Stimulated activated CD8-positive, alpha-beta memory T cell treated with anti-CD3 and anti-CD28 coated beads, Interleukin-2, amount 100 ng/mL, for 48 hours (primary cell): ENCODE data around the gene AKAP8L.

ENCODE experiments used
- DNase-seq, 2 donors: peaks; one replicate each; pipeline ENCODE4 v3.0.0-alpha.2; 2020; ENCODE audit warnings: low read depth in 2 of 2

AKAP8L gene

GRCh38 chr19:15448778-15449619, 30.2 kb upstream of the AKAP8L start:
- no peak for DNase-seq

- no peak for DNase-seq
Observed at GRCh38 chr19:15448044-15448777, 29.4 kb upstream of the AKAP8L start.

GRCh38 chr19:15447057-15447456, 28.3 kb upstream of the AKAP8L start:
- no peak for DNase-seq

GRCh38 chr19:15445807-15446376, 27.1 kb upstream of the AKAP8L start:
- DNase-seq: no peak

- no peak for DNase-seq
Observed at GRCh38 chr19:15445227-15445605, 26.4 kb upstream of the AKAP8L start.

- DNase-seq: no peak
Observed at GRCh38 chr19:15444505-15445226, 25.9 kb upstream of the AKAP8L start.

GRCh38 chr19:15443838-15444237, 25.1 kb upstream of the AKAP8L start:
- no peak for DNase-seq

GRCh38 chr19:15443325-15443724, 24.5 kb upstream of the AKAP8L start:
- DNase-seq: no peak

GRCh38 chr19:15442142-15442920, 23.5 kb upstream of the AKAP8L start:
- DNase-seq: no peak

- DNase-seq: no peak
Observed at GRCh38 chr19:15441317-15441716, 22.5 kb upstream of the AKAP8L start.

GRCh38 chr19:15439821-15440641, 21.2 kb upstream of the AKAP8L start:
- DNase-seq: no peak

- no peak for DNase-seq
Observed at GRCh38 chr19:15439078-15439799, 20.5 kb upstream of the AKAP8L start.

GRCh38 chr19:15438577-15438976, 19.8 kb upstream of the AKAP8L start:
- no peak for DNase-seq

GRCh38 chr19:15438124-15438496, 19.3 kb upstream of the AKAP8L start:
- no peak for DNase-seq

GRCh38 chr19:15437355-15438123, 18.8 kb upstream of the AKAP8L start:
- DNase-seq: no peak

GRCh38 chr19:15436826-15437110, 18.0 kb upstream of the AKAP8L start:
- no peak for DNase-seq

- no peak for DNase-seq
Observed at GRCh38 chr19:15436012-15436825, 17.4 kb upstream of the AKAP8L start.

GRCh38 chr19:15433519-15434069, 14.8 kb upstream of the AKAP8L start:
- DNase-seq: no peak
